ENCODE data around the gene AFF1. TPM values are rescaled to one million over a fixed set of nuclear protein-coding genes. Genes with fewer than 3 reads are reported as not detected.
"Not testable (repeated sequence)": the region's sequence is repeated elsewhere in the genome, so short reads cannot be mapped to it uniquely, and the experiment has no call there.

The AFF1 gene
- total RNA-seq, 1 experiment from 2014 or later: 37.7 TPM

GRCh38 chr4:87068583-87069021 is 133.8 kb downstream of the AFF1 start:
- Mint-ChIP-seq H3K4me3 (ENCODE audit: low read depth, unreplicated experiment) (no peak overlapping the region), H3K4me1 (ENCODE audit: low read depth, unreplicated experiment) (no peaks in the 10 kb centered on the region), H3K9me3 (ENCODE audit: low read depth, unreplicated experiment) (no peaks in the 10 kb centered on the region), H3K27ac (ENCODE audit: unreplicated experiment) (no peak overlapping the region), H3K36me3 (ENCODE audit: insufficient read depth, unreplicated experiment) (peaks cover 5% of the 10 kb centered on the region), H3K27me3 (ENCODE audit: unreplicated experiment) (no peaks in the 10 kb centered on the region)
- CTCF ChIA-PET: no interaction called here
- no TSS peak for BruUV-seq (replicated peaks)
- DNase-seq: no peak
- TF ChIP-seq CTCF (IDR thresholded peaks at IDR 0.05; ENCODE audit: unreplicated experiment): no peak
- intact Hi-C loops (cut with micrococcal nuclease; ENCODE audit: unreplicated experiment): no loop called here

GRCh38 chr4:87069037-87069742 is 134.4 kb downstream of the AFF1 start:
- no peak for DNase-seq
- no TSS peak for BruUV-seq (replicated peaks)
- CTCF ChIA-PET: no interaction called here
- H3K27me3 Mint-ChIP-seq (ENCODE audit: unreplicated experiment): no peaks in the 10 kb centered on the region
- no peak overlapping the region for H3K4me3 Mint-ChIP-seq (ENCODE audit: low read depth, unreplicated experiment)
- intact Hi-C loops (cut with micrococcal nuclease; ENCODE audit: unreplicated experiment): no loop called here
- TF ChIP-seq CTCF (IDR thresholded peaks at IDR 0.05; ENCODE audit: unreplicated experiment): no peak
- no peaks in the 10 kb centered on the region for H3K9me3 Mint-ChIP-seq (ENCODE audit: low read depth, unreplicated experiment)
- no peaks in the 10 kb centered on the region for H3K4me1 Mint-ChIP-seq (ENCODE audit: low read depth, unreplicated experiment)
- no peak overlapping the region for H3K27ac Mint-ChIP-seq (ENCODE audit: unreplicated experiment)
- H3K36me3 Mint-ChIP-seq (ENCODE audit: insufficient read depth, unreplicated experiment): peaks cover 5% of the 10 kb centered on the region

- Mint-ChIP-seq H3K27ac (ENCODE audit: unreplicated experiment) (no peak overlapping the region), H3K9me3 (ENCODE audit: low read depth, unreplicated experiment) (no peaks in the 10 kb centered on the region), H3K4me3 (ENCODE audit: low read depth, unreplicated experiment) (no peak overlapping the region), H3K4me1 (ENCODE audit: low read depth, unreplicated experiment) (no peaks in the 10 kb centered on the region), H3K27me3 (ENCODE audit: unreplicated experiment) (no peaks in the 10 kb centered on the region), H3K36me3 (ENCODE audit: insufficient read depth, unreplicated experiment) (peaks cover 5% of the 10 kb centered on the region)
- intact Hi-C loops (cut with micrococcal nuclease; ENCODE audit: unreplicated experiment): no loop called here
- no TSS peak for BruUV-seq (replicated peaks)
- CTCF ChIA-PET: no interaction called here
- DNase-seq: no peak
- no peak for TF ChIP-seq CTCF (IDR thresholded peaks at IDR 0.05; ENCODE audit: unreplicated experiment)
These were observed 136.6 kb downstream of the AFF1 start for GRCh38 chr4:87071401-87071800.

GRCh38 chr4:87072545-87072944 is 137.7 kb downstream of the AFF1 start:
- H3K4me3 Mint-ChIP-seq (ENCODE audit: low read depth, unreplicated experiment); H3K27ac Mint-ChIP-seq (ENCODE audit: unreplicated experiment); H3K36me3 Mint-ChIP-seq (ENCODE audit: insufficient read depth, unreplicated experiment); DNase-seq; intact Hi-C loops (cut with micrococcal nuclease; ENCODE audit: unreplicated experiment); BruUV-seq (replicated peaks); H3K27me3 Mint-ChIP-seq (ENCODE audit: unreplicated experiment); H3K9me3 Mint-ChIP-seq (ENCODE audit: low read depth, unreplicated experiment); CTCF ChIA-PET; H3K4me1 Mint-ChIP-seq (ENCODE audit: low read depth, unreplicated experiment): not testable (repeated sequence)
